HG03469 (cell line): Measurements from ENCODE around the gene EDEM1.

Experiments used
- ATAC-seq: cut with Tn5 transposase; IDR thresholded peaks from one replicate; pipeline ENCODE4 v1.9.1; 2021; ENCODE audit warnings: mild to moderate bottlenecking, moderate library complexity, moderate number of reproducible peaks; ENCODE audit not compliant: unreplicated experiment

EDEM1 gene

GRCh38 chr3:5197470-5198312 is 10.2 kb downstream of the EDEM1 start:
- ATAC-seq = peak; percentile 46

GRCh38 chr3:5198313-5198677 is 10.8 kb downstream of the EDEM1 start:
- no peak for ATAC-seq

DNA sequence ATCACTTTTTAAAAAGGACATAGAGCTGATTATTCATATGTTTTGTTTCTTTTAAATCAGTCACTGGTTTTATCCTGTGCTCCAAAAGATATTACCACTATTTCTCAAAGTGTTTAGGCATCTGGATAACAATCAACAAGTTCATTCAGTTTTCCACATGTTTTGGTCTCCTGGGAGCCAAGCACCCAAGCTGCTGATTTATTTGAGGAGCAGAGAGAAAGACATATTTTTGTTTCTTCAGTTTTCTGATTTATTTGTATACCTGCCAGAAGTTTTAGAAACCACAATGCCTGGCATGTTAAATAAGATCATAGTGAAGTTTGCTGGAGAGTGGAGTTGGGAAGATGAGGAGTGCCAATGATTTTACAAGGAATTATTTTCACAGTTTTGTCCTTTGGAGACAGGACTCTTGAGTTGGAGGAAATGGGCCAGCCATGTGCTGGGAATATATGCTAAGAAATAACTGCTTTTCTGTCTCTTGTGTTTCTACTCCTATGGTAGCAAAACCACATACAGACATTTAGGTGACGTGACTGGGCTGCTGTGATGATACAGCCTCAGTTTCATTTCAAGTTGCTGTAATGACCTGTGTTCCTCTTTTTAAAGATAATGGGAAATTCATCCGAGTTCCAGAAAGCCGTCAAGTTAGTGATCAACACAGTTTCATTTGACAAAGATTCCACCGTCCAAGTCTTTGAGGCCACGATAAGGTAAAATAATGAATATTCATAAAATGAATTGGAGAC is 11.7 kb downstream of the EDEM1 start:
- peak; percentile 37 for ATAC-seq

DNA sequence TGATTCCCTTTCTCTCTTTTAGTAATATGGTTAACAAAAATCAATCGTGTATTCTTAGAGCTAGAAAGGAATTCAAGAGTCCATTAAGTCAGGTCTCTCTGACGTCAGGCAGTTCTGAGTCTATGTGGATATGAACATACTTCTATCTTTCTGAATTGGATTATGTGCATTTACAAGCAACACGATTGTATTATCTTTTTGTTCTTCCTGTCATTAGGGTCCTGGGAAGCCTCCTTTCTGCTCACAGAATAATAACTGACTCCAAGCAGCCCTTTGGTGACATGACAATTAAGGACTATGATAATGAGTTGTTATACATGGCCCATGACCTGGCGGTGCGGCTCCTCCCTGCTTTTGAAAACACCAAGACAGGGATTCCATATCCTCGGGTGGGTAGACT is 14.0 kb downstream of the EDEM1 start:
- ATAC-seq = no peak

- no peak for ATAC-seq
Measured at GRCh38 chr3:5202222-5202621, 14.7 kb downstream of the EDEM1 start.

DNA sequence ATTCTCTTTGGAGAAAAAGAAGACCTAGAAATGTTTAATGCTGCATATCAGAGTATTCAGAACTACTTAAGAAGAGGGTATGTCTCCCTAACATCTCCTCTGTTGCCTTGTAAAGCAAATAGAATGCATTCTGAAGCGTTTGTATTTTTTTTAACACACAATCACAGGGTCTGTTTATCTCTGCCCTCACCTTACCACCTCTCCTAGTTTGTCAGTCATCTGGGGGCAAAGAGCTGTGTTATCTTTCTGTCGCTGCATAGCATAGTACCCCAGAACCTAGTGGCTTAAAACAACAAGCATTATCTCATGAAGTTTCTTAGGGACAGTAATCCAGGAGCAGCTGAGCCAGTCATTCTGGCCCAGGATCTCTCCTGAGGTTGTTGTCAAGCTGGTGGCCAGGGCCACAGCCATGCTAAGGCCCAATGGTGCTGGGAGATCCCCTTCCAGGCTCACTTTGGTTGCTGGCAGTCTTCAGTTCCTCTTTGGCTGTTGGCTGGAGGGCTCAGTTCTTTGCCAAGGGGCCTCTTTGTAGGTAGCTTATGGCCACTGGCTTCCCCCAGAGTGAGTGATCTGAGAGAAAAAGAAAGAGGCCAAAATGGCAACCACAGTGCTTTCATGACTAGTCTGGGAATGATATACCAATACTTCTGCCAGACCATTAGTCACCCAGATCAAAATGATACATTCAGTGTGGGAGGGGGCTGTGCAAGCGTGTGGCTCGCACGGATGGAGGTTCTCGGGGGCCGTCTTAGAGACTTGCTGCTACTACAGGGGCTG is 17.8 kb downstream of the EDEM1 start:
- peak; percentile 99 for ATAC-seq

DNA sequence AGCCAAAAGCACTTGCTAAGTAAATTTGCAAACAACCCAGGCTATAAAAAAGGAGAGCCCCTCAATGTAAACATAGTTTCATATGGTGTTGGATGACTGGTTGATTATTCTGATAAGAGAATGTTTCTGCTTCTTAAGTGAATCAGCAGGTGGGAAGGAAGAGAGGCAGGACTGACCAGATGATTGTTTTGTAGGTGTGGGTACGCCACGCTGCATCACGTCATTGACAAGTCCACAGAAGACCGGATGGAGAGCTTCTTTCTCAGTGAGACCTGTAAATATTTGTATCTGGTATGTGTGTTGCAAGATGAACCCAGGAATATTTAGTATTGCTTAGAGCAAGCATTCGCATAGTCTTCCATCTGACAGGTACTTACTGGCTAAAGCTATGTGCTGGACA is 23.4 kb downstream of the EDEM1 start:
- ATAC-seq = no peak

- ATAC-seq = no peak
Measured at GRCh38 chr3:5212628-5213573, 25.4 kb downstream of the EDEM1 start.

GRCh38 chr3:5213574-5213966 is 26.1 kb downstream of the EDEM1 start:
- ATAC-seq = no peak

- ATAC-seq = no peak
Measured at GRCh38 chr3:5214352-5214751, 26.8 kb downstream of the EDEM1 start.

DNA sequence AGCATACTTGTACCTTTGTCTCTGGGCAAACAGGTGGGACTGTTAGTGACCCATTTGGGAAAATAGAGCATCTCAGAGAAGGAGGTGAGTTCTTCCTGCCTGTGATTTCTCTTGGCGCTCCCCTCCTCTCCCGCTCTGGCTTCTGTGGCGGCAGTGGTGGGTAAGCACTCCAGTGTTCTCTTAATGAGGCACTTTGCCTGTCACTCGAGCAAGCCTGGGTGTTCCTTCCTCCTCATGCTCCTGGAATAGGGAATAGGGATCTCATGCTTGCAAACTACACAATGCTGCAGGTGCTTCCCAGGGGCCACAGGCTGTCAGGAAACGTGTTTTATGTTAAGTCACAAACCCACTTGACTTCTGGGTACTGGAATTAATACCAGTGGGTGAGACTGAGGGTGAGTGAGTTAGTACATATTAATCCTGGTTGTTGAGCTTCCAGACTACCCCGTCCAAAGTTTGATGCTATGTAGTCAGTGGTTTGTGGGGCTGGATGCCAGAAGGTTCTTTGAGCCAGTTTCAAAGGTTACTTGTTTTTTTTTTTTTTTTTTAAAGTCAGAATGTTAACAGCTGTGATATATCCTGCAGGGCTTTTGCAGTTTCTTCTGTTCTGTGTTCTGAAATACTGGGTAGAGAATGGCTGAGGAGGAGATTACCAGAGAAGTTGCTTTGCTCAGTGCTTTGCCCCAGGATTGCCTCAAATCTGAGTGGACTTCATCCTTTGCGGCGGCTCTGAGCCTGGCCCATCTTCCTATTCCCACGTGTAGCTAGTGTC is 30.5 kb downstream of the EDEM1 start:
- no peak for ATAC-seq

- no peak for ATAC-seq
Measured at GRCh38 chr3:5218815-5219214, 31.3 kb downstream of the EDEM1 start.

DNA sequence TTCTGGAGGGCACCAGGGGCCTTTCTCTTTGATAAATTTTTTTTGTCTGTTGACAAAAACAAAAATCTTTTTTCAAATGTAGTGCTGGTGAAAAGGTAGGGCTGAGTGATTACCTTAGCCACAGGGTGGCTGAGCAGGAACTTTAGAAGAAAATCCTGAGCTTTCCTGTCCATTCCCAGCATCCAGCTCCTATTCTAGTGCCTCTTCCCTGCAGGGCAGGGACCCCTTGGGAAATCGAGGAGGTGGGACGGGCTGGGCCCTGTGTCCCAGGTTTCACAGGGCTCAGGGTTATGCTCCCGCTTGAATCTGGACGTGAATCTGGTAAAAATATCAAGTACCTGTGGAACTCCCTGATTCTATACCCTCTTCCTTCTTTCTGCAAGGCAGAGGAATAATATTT is 31.7 kb downstream of the EDEM1 start:
- ATAC-seq = no peak

GRCh38 chr3:5220193-5220592 is 32.7 kb downstream of the EDEM1 start:
- no peak for ATAC-seq

DNA sequence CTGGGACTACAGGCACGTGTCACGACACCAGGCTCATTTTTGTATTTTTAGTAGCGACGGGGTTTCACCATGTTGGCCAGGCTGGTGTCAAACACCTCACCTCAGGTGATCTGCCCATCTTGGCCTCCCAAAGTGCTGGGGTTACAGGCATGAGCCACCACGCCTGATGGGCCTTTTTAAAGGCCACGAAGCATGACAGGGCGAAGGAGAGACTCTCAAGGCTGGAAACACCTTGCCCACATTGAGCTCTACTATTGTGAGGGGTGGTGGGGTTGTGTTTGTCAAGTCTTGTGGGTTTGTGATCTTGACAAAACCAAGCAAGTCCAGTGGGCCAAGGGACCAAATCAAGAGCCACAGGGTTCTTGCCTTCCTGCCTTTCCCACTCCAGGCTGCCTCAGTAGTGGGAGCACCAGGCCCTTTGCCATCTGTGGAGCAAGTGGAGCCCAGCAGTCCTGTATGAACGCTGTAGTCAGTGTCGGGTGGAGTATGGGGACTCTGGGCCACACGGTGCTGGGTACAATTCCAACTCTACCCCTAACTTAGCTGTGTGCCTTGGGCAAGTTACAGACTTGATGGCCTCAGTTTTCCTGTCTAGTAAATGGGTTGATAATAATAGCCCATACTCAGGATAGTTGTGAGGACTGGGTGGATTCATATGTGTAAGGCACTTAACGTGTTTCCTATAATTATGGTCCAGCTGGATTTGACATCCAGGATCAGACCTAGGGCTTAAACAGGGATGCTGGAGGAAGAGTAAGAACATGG is 33.3 kb downstream of the EDEM1 start:
- no peak for ATAC-seq

DNA sequence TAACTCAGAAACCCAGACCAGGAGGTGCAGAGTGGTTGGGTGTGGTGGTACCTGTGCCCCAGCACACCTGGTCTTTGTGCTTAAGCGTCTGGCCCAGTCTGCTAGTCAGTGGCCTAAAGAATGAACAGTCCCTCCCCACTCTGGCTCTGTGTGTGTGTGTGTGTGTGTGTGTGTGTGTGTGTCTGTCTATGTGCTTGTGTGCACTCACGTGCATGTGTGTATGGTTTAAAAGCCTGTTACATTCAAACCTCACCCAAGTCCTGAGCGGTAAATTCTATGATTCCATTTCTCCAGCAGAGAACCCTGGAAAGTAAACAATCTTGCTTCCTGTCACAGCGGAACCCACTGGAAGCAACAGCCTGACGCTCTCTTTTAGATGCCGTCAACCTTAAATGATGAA is 34.2 kb downstream of the EDEM1 start:
- no peak for ATAC-seq

DNA sequence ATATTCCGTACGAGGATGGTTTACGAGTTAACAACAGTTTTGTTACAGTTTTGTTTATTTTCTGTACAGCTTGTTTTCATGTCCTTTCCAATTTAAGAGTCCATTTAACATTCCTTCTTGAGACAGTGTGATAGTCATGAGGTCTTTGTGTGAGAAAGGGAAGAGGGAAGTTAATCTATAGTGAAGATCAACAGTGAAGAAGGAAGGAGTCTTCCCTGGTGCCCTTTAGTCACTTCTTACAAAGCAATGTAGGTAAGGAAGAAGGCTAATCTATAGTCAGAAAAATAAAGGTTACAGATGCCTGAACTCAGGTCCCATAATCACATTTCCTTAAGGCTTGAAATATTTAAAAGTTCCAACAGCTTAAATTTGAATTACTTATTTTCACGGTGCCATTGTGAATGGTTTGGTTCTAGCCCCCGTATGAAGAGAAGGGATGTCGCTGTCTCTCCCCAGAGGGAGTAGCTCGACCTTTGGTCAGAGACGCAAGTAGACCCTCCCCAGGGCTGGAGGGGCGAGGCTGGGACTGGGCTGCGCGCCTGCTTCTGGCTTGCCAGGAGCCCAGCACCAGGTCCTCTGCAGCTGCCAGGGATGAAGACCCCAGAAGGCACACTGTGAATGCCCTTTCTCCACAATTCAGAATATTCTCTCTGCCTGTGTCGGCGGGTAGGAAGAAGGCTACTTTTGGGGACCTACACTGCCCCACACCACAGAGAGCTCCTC is 34.9 kb downstream of the EDEM1 start:
- ATAC-seq = no peak

DNA sequence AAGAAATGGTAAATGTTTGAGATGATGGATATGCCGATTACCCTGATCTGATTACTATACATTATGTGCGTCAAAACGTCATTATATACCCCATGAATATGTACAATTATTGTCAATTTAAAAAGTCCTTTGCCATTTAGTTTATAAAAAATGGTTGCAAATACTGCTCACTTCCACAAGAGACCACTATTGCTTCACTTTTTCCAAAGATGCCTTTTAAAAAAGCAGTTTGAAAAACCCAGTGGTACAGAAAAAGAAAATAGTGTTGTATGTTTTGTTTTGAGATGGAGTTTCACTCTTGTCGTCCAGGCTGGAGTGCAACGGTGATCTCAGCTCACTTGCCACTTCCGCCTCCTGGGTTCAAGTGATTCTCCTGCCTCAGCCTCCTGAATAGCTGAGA is 39.3 kb downstream of the EDEM1 start:
- no peak for ATAC-seq
